Measurements from ENCODE around the gene FAM180A. TPM values are rescaled to one million over a fixed set of nuclear protein-coding genes. Genes with fewer than 3 reads are reported as not detected.
"Not testable (repeated sequence)": the region's sequence is repeated elsewhere in the genome, so short reads cannot be mapped to it uniquely, and the experiment has no call there.

Gene FAM180A
- total RNA-seq, 2 donors from 2014 or later = not detected

- no peak overlapping the region for H3K4me3 Mint-ChIP-seq
- peaks cover 5% of the 10 kb centered on the region for H3K4me1 ChIP-seq (ENCODE audit: control insufficient read depth, insufficient read depth, low read length)
- peaks cover 1% of the 10 kb centered on the region for H3K27me3 Mint-ChIP-seq (ENCODE audit: insufficient read depth)
- no peak for TF ChIP-seq CTCF (conservative IDR thresholded peaks at IDR 0.05)
- DNase-seq = no peak
- no peaks in the 10 kb centered on the region for H3K27me3 ChIP-seq (ENCODE audit: control insufficient read depth, insufficient read depth, low read length, poor library complexity, severe bottlenecking)
- H3K36me3 ChIP-seq (ENCODE audit: control insufficient read depth, insufficient read depth, low read length) = no peaks in the 10 kb centered on the region
- H3K4me3 ChIP-seq (ENCODE audit: low read length) = no peak overlapping the region
- no peak overlapping the region for H3K9ac ChIP-seq (ENCODE audit: extremely low read depth, low read length, poor library complexity, severe bottlenecking)
- no peaks in the 10 kb centered on the region for H3K36me3 Mint-ChIP-seq (ENCODE audit: low read depth)
- peaks cover 16% of the 10 kb centered on the region for H3K9me3 Mint-ChIP-seq
- H3K4me1 Mint-ChIP-seq = peaks cover 18% of the 10 kb centered on the region
- no peak overlapping the region for H3K27ac Mint-ChIP-seq
- peaks cover 12% of the 10 kb centered on the region for H3K9me3 ChIP-seq (ENCODE audit: control insufficient read depth, low read length)
- WGBS, 2 experiments (ENCODE audit: insufficient coverage in 1 of 2, insufficient read length in 1 of 2) = 93% methylated on average over 2 of the region's 3 CpGs; no CpG with 5 or more reads in 1 of the 2 experiments
- no peak overlapping the region for H3K27ac ChIP-seq (ENCODE audit: low read depth, low read length)
These were observed 29.2 kb upstream of the FAM180A start for GRCh38 chr7:135777626-135778398.

GRCh38 chr7:135775915-135776314 lies 27.3 kb upstream of the FAM180A start:
- H3K27ac Mint-ChIP-seq; H3K4me1 ChIP-seq (ENCODE audit: control insufficient read depth, insufficient read depth, low read length); DNase-seq; H3K9ac ChIP-seq (ENCODE audit: extremely low read depth, low read length, poor library complexity, severe bottlenecking); H3K4me3 ChIP-seq (ENCODE audit: low read length); H3K36me3 Mint-ChIP-seq (ENCODE audit: low read depth); H3K27me3 Mint-ChIP-seq (ENCODE audit: insufficient read depth); H3K4me3 Mint-ChIP-seq; H3K36me3 ChIP-seq (ENCODE audit: control insufficient read depth, insufficient read depth, low read length); H3K27ac ChIP-seq (ENCODE audit: low read depth, low read length); H3K27me3 ChIP-seq (ENCODE audit: control insufficient read depth, insufficient read depth, low read length, poor library complexity, severe bottlenecking): not testable (repeated sequence)
- Mint-ChIP-seq H3K4me1 (peaks cover 31% of the 10 kb centered on the region), H3K9me3 (peaks cover 16% of the 10 kb centered on the region)
- 87 to 97% methylated on average over 8 of the region's 8 CpGs for WGBS, 2 experiments (ENCODE audit: insufficient coverage in 1 of 2, insufficient read length in 1 of 2)
- peaks cover 12% of the 10 kb centered on the region for H3K9me3 ChIP-seq (ENCODE audit: control insufficient read depth, low read length)

GRCh38 chr7:135775230-135775629 lies 26.6 kb upstream of the FAM180A start:
- WGBS, 2 experiments (ENCODE audit: insufficient coverage in 1 of 2, insufficient read length in 1 of 2) = 90% methylated on average over 2 of the region's 2 CpGs; no CpG with 5 or more reads in 1 of the 2 experiments
- Mint-ChIP-seq H3K4me1 (peaks cover 36% of the 10 kb centered on the region), H3K9me3 (peaks cover 16% of the 10 kb centered on the region), H3K36me3 (ENCODE audit: low read depth) (no peaks in the 10 kb centered on the region), H3K27ac (no peak overlapping the region), H3K4me3 (no peak overlapping the region), H3K27me3 (ENCODE audit: insufficient read depth) (no peaks in the 10 kb centered on the region)
- no peak for TF ChIP-seq CTCF (conservative IDR thresholded peaks at IDR 0.05)
- Histone ChIP-seq H3K9ac (ENCODE audit: extremely low read depth, low read length, poor library complexity, severe bottlenecking) (no peak overlapping the region), H3K27ac (ENCODE audit: low read depth, low read length) (no peak overlapping the region), H3K4me3 (ENCODE audit: low read length) (no peak overlapping the region), H3K36me3 (ENCODE audit: control insufficient read depth, insufficient read depth, low read length) (no peaks in the 10 kb centered on the region), H3K4me1 (ENCODE audit: control insufficient read depth, insufficient read depth, low read length) (peaks cover 5% of the 10 kb centered on the region), H3K27me3 (ENCODE audit: control insufficient read depth, insufficient read depth, low read length, poor library complexity, severe bottlenecking) (no peaks in the 10 kb centered on the region), H3K9me3 (ENCODE audit: control insufficient read depth, low read length) (peaks cover 12% of the 10 kb centered on the region)
- DNase-seq = no peak
